Stimulated activated CD4-positive, alpha-beta T cell treated with anti-CD3 and anti-CD28 coated beads, Interleukin-4, amount 100 ng/mL, for 1 hour (primary cell): Measurements from ENCODE around the gene LMBR1.
"Not testable (repeated sequence)": the region's sequence is repeated elsewhere in the genome, so short reads cannot be mapped to it uniquely, and the experiment has no call there.

Experiments used
- DNase-seq: peaks from one replicate; pipeline ENCODE4 v3.0.0-alpha.2; 2020

LMBR1 gene

GRCh38 chr7:156752367-156753228 lies 140.4 kb downstream of the LMBR1 start:
- no peak for DNase-seq

- peak; percentile 10 for DNase-seq
Observed at GRCh38 chr7:156751319-156751718, 141.7 kb downstream of the LMBR1 start.

GRCh38 chr7:156747718-156748117 lies 145.3 kb downstream of the LMBR1 start:
- no peak for DNase-seq

GRCh38 chr7:156746891-156747290 lies 146.1 kb downstream of the LMBR1 start:
- no peak for DNase-seq

- no peak for DNase-seq
Observed at GRCh38 chr7:156739596-156739995, 153.4 kb downstream of the LMBR1 start.

GRCh38 chr7:156735851-156736250 lies 157.1 kb downstream of the LMBR1 start:
- DNase-seq, result no peak

- no peak for DNase-seq
Observed at GRCh38 chr7:156733638-156734037, 159.3 kb downstream of the LMBR1 start.

GRCh38 chr7:156732091-156732625 lies 160.8 kb downstream of the LMBR1 start:
- DNase-seq, result no peak

- DNase-seq, result no peak
Observed at GRCh38 chr7:156731651-156732050, 161.3 kb downstream of the LMBR1 start.

- no peak for DNase-seq
Observed at GRCh38 chr7:156725936-156726335, 167.0 kb downstream of the LMBR1 start.

- DNase-seq, result no peak
Observed at GRCh38 chr7:156725073-156725472, 167.9 kb downstream of the LMBR1 start.

GRCh38 chr7:156722043-156722826 lies 170.7 kb downstream of the LMBR1 start:
- no peak for DNase-seq

- no peak for DNase-seq
Observed at GRCh38 chr7:156703773-156704482, 189.1 kb downstream of the LMBR1 start.

GRCh38 chr7:156703209-156703608 lies 189.8 kb downstream of the LMBR1 start:
- no peak for DNase-seq

- no peak for DNase-seq
Observed at GRCh38 chr7:156702399-156702798, 190.6 kb downstream of the LMBR1 start.

- DNase-seq, result not testable (repeated sequence)
Observed at GRCh38 chr7:156701787-156702186, 191.2 kb downstream of the LMBR1 start.

- DNase-seq, result not testable (repeated sequence)
Observed at GRCh38 chr7:156698512-156698911, 194.5 kb downstream of the LMBR1 start.

- not testable (repeated sequence) for DNase-seq
Observed at GRCh38 chr7:156697283-156697682, 195.7 kb downstream of the LMBR1 start.

- DNase-seq, result no peak
Observed at GRCh38 chr7:156693627-156694026, 199.4 kb downstream of the LMBR1 start.

GRCh38 chr7:156692849-156693248 lies 200.1 kb downstream of the LMBR1 start:
- no peak for DNase-seq

- DNase-seq, result no peak
Observed at GRCh38 chr7:156691764-156692163, 201.2 kb downstream of the LMBR1 start.

GRCh38 chr7:156684661-156685060 lies 208.3 kb downstream of the LMBR1 start:
- no peak for DNase-seq

GRCh38 chr7:156684251-156684650 lies 208.7 kb downstream of the LMBR1 start:
- no peak for DNase-seq
